Smooth muscle cell of the coronary artery (primary cell): ENCODE data around the gene TRAPPC3. TPM values are rescaled to one million over a fixed set of nuclear protein-coding genes. Genes with fewer than 3 reads are reported as not detected.

Experiments used
- total RNA-seq: library from RNA; depleted of rRNA; stranded (reverse); fragments of >200 nt; gene quantifications from 2 replicates; pipeline ENCODE4 v1.2.3, GENCODE V29; 2014; ENCODE audit warnings: low replicate concordance

The TRAPPC3 gene
- 51.1 and 78.5 TPM in 2 replicates for total RNA-seq

GRCh38 chr1:36149237-36149972, at the start of gene TRAPPC3:
TRAPPC3 (minus strand) TSS chr1:36149486; CDS start chr1:36149378, 108 bp downstream.

GRCh38 chr1:36155408-36156328, 6.4 kb upstream of the TRAPPC3 start, which contains the start of gene MAP7D1:
MAP7D1 (plus strand) TSS chr1:36156160; CDS start chr1:36156418, 258 bp downstream.

GRCh38 chr1:36125129-36125991, 23.9 kb downstream of the TRAPPC3 start, which contains the start of gene COL8A2:
COL8A2 (minus strand) TSS chr1:36125222; CDS start chr1:36100242, 24,980 bp downstream.

GRCh38 chr1:36088577-36089392, 60.5 kb downstream of the TRAPPC3 start, which contains the start of gene ADPRS:
ADPRS (plus strand) TSS chr1:36088892; CDS start chr1:36088905, 13 bp downstream.

Other genes with a start within 250 kb of the TRAPPC3 start
- gene AGO3, start 218.4 kb downstream of the TRAPPC3 start, total RNA-seq, result 10.7 and 20.1 TPM in 2 replicates
- gene TEKT2, start 65.4 kb downstream of the TRAPPC3 start, total RNA-seq, result 0.38 TPM in 1 of 2 replicates, not detected in the other
- gene ADPRS, start 60.6 kb downstream of the TRAPPC3 start, total RNA-seq, result 21.9 and 29.8 TPM in 2 replicates
- gene COL8A2, start 24.3 kb downstream of the TRAPPC3 start, total RNA-seq, result 1.3 and 5.0 TPM in 2 replicates
- 45.4 and 81.4 TPM in 2 replicates for gene MAP7D1, start 6.7 kb upstream of the TRAPPC3 start, total RNA-seq
- gene THRAP3, start 75.0 kb upstream of the TRAPPC3 start, total RNA-seq, result 33.2 and 82.2 TPM in 2 replicates
- gene SH3D21, start 156.9 kb upstream of the TRAPPC3 start, total RNA-seq, result 2.7 and 3.2 TPM in 2 replicates
- 58.5 and 143 TPM in 2 replicates for gene EVA1B, start 174.2 kb upstream of the TRAPPC3 start, total RNA-seq
- 9.8 and 26.4 TPM in 2 replicates for gene STK40, start 236.4 kb upstream of the TRAPPC3 start, total RNA-seq
- gene LSM10, start 248.4 kb upstream of the TRAPPC3 start, total RNA-seq, result 10.5 and 12.5 TPM in 2 replicates